Endothelial cell of umbilical vein (primary cell): ENCODE measurements around the gene ULK1. TPM values are rescaled to one million over a fixed set of nuclear protein-coding genes. Genes with fewer than 3 reads are reported as not detected.
"Not testable (repeated sequence)": the region's sequence is repeated elsewhere in the genome, so short reads cannot be mapped to it uniquely, and the experiment has no call there.

Experiments used
- BruUV-seq: library from RNA; stranded (reverse); fragments of 400-500 nt; replicated peaks from 2 replicates; lab custom pipeline; 2021; lab: Mats Ljungman, UMichigan
- CTCF ChIA-PET: fragments of 300-600, 350-600 bp; sonication (Branson Sonifier 250); formaldehyde crosslinking; loops from one replicate; lab custom pipeline; 2021; ENCODE audit warnings: antibody characterized with exemption, inconsistent platforms; lab: Charles Lee
- POLR2A ChIA-PET: fragments of 300-600, 350-600 bp; sonication (Branson Sonifier 250); formaldehyde crosslinking; loops from one replicate; lab custom pipeline; 2021; ENCODE audit warnings: antibody characterized with exemption, inconsistent platforms; lab: Charles Lee
- DNase-seq: peaks from one replicate; pipeline ENCODE4 v3.0.0-alpha.2; 2011; ENCODE audit warnings: low read depth, low spot score
- FAIRE-seq: peaks from 2 replicates; lab custom pipeline; 2011; peaks lifted over from hg19 to GRCh38; lab: Jason Lieb, UNC
- H2AFZ ChIP-seq: 2 replicates; pipeline ENCODE4 v1.6.0; 2012; ENCODE audit warnings: low read depth, low read length, control low read depth, inconsistent platforms
- H3K27ac ChIP-seq: 2 replicates; pipeline ENCODE4 v1.5.1; 2011; ENCODE audit warnings: low read depth, mild to moderate bottlenecking, control low read depth, low read length, moderate library complexity; ENCODE audit not compliant: insufficient read depth
- H3K27me3 ChIP-seq, 2 experiments: 2 replicates each; pipeline versions ENCODE4 v1.6.0 to v1.6.1; 2011; ENCODE audit warnings: low read length in 2 of 2, mixed read lengths in 1 of 2; ENCODE audit not compliant: control insufficient read depth in 2 of 2, insufficient read depth in 2 of 2
- H3K36me3 ChIP-seq, 2 experiments: 2 replicates in 1 of 2; 3 replicates in 1 of 2; pipeline ENCODE4 v1.5.1; 2011; ENCODE audit warnings: low read length in 2 of 2, mild to moderate bottlenecking in 1 of 2, moderate library complexity in 1 of 2; ENCODE audit not compliant: control insufficient read depth in 2 of 2, insufficient read depth in 2 of 2; ENCODE audit errors: extremely low read depth in 1 of 2
- H3K4me1 ChIP-seq: 3 replicates; pipeline ENCODE4 v1.5.1; 2011; ENCODE audit warnings: mild to moderate bottlenecking, low read length; ENCODE audit not compliant: control insufficient read depth, insufficient read depth; ENCODE audit errors: extremely low read depth
- H3K4me2 ChIP-seq: 2 replicates; pipeline ENCODE4 v1.6.1; 2011; ENCODE audit warnings: low read length, control low read depth, mixed read lengths; ENCODE audit not compliant: insufficient read depth
- H3K4me3 ChIP-seq, 3 experiments: fragments of 200-600 bp in 1 of 3; sonication (generic), shearing (Covaris generic) in 1 of 3; replicated peaks in 1 of 3; 2 replicates each; pipeline ENCODE4 v1.5.1; 2011 to 2016; ENCODE audit warnings: control low read depth in 3 of 3, low read length in 3 of 3, mild to moderate bottlenecking in 2 of 3, inconsistent platforms in 1 of 3, low read depth in 1 of 3, moderate library complexity in 1 of 3; ENCODE audit not compliant: insufficient read depth in 1 of 3
- H3K79me2 ChIP-seq: 2 replicates; pipeline ENCODE4 v1.6.0; 2012; ENCODE audit warnings: low read length, inconsistent platforms; ENCODE audit not compliant: control insufficient read depth, insufficient read depth
- H3K9ac ChIP-seq: replicated peaks from 2 replicates; pipeline ENCODE3; 2011; ENCODE audit warnings: low read length, control low read depth; ENCODE audit not compliant: insufficient read depth; ENCODE audit errors: extremely low read depth
- H3K9me1 ChIP-seq: replicated peaks from 3 replicates; pipeline ENCODE4 v1.6.0; 2011; ENCODE audit warnings: mild to moderate bottlenecking, low read length; ENCODE audit not compliant: control insufficient read depth, insufficient read depth; ENCODE audit errors: extremely low read depth
- H3K9me3 ChIP-seq: replicated peaks from 2 replicates; pipeline ENCODE4 v1.5.1; 2012; ENCODE audit warnings: low read length, inconsistent platforms; ENCODE audit not compliant: control insufficient read depth, insufficient read depth
- H4K20me1 ChIP-seq: replicated peaks from 2 replicates; pipeline ENCODE3; 2011; ENCODE audit warnings: mild to moderate bottlenecking, low read length; ENCODE audit not compliant: control insufficient read depth, insufficient read depth; ENCODE audit errors: extremely low read depth
- EZH2 ChIP-seq: IDR thresholded peaks from 2 replicates; pipeline ENCODE4 v1.6.1; 2012; ENCODE audit warnings: borderline replicate concordance, low read depth, mild to moderate bottlenecking, moderate library complexity, low read length, inconsistent platforms; ENCODE audit not compliant: severe bottlenecking
- FOS ChIP-seq: IDR thresholded peaks from 2 replicates; pipeline ENCODE4 v1.6.1; 2011; ENCODE audit warnings: mild to moderate bottlenecking, low read length, moderate library complexity, borderline replicate concordance; ENCODE audit not compliant: insufficient read depth
- GATA2 ChIP-seq: IDR thresholded peaks from 2 replicates; pipeline ENCODE4 v1.7.0; 2011; ENCODE audit warnings: low read depth, mild to moderate bottlenecking, moderate library complexity, mixed read lengths, low read length; ENCODE audit not compliant: insufficient read length, insufficient read depth
- MYC ChIP-seq: IDR thresholded peaks from one replicate; pipeline ENCODE4 v1.6.1; 2011; ENCODE audit warnings: mild to moderate bottlenecking, low read depth, low read length
- POLR2A ChIP-seq: IDR thresholded peaks from 2 replicates; pipeline ENCODE4 v1.6.1; 2012; ENCODE audit warnings: low read depth, mild to moderate bottlenecking, control low read depth, low read length
- POLR2AphosphoS5 ChIP-seq: IDR thresholded peaks from 2 replicates; pipeline ENCODE4 v1.6.1; 2012; ENCODE audit warnings: low read depth, mild to moderate bottlenecking, control low read depth, low read length, moderate library complexity; ENCODE audit not compliant: insufficient read depth
- dilution Hi-C: fragments of 300-500 bp; cut with MboI; formaldehyde crosslinking; loops from one replicate; pipeline ENCODE4 v1.15.0; 2019; ENCODE audit warnings: low sequenced_read_pairs; ENCODE audit not compliant: extremely low pct_ligation_motif_present
- intact Hi-C: fragments of 100-400 bp; cut with micrococcal nuclease; formaldehyde crosslinking; loops from one replicate; pipeline ENCODE4 v1.10.0; 2022
- polyA plus RNA-seq, 4 experiments: library from polyadenylated mRNA; depleted of rRNA in 3 of 4; stranded (reverse) in 3 of 4; unstranded in 1 of 4; fragments of >200 nt; gene quantifications; 2 replicates each; pipeline versions ENCODE4 v1.2.1 to v1.2.3, GENCODE V29; 2011 to 2012; ENCODE audit warnings: missing spikeins in 1 of 4
- total RNA-seq: library from RNA; stranded (reverse); gene quantifications from 2 replicates; pipeline ENCODE4 v1.2.3, GENCODE V29; 2021
- TF ChIP-seq, protein P1 (sequence below), 2 donors: IDR thresholded peaks; 1 replicate in 1 of 2; 2 replicates in 1 of 2; pipeline ENCODE4 v1.5.1; 2011; ENCODE audit warnings: low read length in 2 of 2, mild to moderate bottlenecking in 2 of 2, moderate library complexity in 2 of 2, control low read depth in 1 of 2, inconsistent platforms in 1 of 2, low read depth in 1 of 2; ENCODE audit not compliant: insufficient read depth in 1 of 2; ENCODE audit errors: extremely low read depth in 1 of 2

Gene ULK1
- total and polyA plus RNA-seq, 2 donors (not counting 3 experiments of a cell fraction or from before 2014, with no cell fraction given), result 14.4 to 38.2 TPM

DNA sequence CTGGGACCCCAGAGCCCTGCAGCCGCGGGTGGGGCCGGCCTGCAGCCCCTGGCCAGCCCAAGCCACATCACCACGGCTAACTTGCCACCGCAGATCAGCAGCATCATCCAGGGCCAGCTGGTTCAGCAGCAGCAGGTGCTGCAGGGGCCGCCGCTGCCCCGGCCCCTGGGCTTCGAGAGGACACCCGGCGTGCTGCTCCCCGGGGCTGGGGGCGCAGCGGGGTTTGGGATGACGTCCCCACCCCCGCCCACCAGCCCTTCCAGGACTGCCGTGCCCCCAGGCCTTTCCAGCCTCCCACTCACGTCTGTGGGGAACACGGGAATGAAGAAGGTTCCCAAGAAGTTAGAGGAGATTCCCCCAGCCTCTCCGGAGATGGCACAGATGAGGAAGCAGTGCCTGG, 66.9 kb downstream of the ULK1 start:
- H3K27me3 ChIP-seq, H3K9me1 ChIP-seq, H3K4me1 ChIP-seq, H3K9ac ChIP-seq, DNase-seq, H3K9me3 ChIP-seq, intact Hi-C loops, H3K27ac ChIP-seq, H2AFZ ChIP-seq, H3K36me3 ChIP-seq, dilution Hi-C loops, H3K4me3 ChIP-seq, H3K4me2 ChIP-seq, POLR2A ChIA-PET, CTCF ChIA-PET, FAIRE-seq: not testable (repeated sequence)
- peaks cover 82% of the 10 kb centered on the region for H3K79me2 ChIP-seq
- TSS peak; percentile 31 for BruUV-seq
- H4K20me1 ChIP-seq, result peaks cover 12% of the 10 kb centered on the region

DNA sequence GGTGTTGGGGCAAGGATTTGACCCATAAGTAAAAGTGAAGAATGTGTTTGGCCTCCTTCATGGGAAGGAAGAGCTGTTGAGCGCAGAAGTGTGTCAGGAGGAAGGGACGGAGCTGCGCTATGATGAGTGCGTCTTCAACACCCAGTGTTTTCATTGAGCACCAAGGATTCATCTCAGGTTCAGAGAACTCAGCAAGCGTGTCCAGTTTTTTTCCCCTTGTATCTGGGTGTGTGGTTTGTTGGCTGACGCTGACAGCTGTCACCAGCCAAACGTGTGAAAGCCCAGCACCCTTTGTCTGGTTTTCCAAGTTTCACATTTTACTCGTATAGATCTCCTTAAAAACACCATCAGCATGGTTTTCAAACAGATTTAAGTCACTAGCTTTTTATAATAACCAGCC, 67.6 kb downstream of the ULK1 start:
- H2AFZ ChIP-seq, result no peak overlapping the region
- no peaks in the 10 kb centered on the region for H3K27me3 ChIP-seq
- intact Hi-C loops, result no loop called here
- no peak for FAIRE-seq
- no peaks in the 10 kb centered on the region for H3K9me3 ChIP-seq
- H3K27ac ChIP-seq, result no peak overlapping the region
- H3K9ac ChIP-seq, result no peak overlapping the region
- dilution Hi-C loops, result no loop called here
- H3K4me3 ChIP-seq, result no peak overlapping the region
- ChIA-PET POLR2A (no interaction called here), CTCF (interaction anchor here (1.2 to 1.4 kb wide), 3 partner anchors 12 to 27 kb away, joined by 3 to 6 read pairs (median 4); partner anchors contain the start of gene EP400)
- H3K9me1 ChIP-seq, result no peaks in the 10 kb centered on the region
- DNase-seq, result no peak
- peaks cover 12% of the 10 kb centered on the region for H4K20me1 ChIP-seq
- H3K4me2 ChIP-seq, result no peak overlapping the region
- peaks cover 0 to 5% of the 10 kb centered on the region in 2 experiments for H3K36me3 ChIP-seq
- BruUV-seq, result no TSS peak
- H3K4me1 ChIP-seq, result no peaks in the 10 kb centered on the region
- peaks cover 78% of the 10 kb centered on the region for H3K79me2 ChIP-seq
- no peak for TF ChIP-seq POLR2AphosphoS5
- no peak for TF ChIP-seq FOS
- TF ChIP-seq MYC, result no peak
- TF ChIP-seq, protein P1, sequence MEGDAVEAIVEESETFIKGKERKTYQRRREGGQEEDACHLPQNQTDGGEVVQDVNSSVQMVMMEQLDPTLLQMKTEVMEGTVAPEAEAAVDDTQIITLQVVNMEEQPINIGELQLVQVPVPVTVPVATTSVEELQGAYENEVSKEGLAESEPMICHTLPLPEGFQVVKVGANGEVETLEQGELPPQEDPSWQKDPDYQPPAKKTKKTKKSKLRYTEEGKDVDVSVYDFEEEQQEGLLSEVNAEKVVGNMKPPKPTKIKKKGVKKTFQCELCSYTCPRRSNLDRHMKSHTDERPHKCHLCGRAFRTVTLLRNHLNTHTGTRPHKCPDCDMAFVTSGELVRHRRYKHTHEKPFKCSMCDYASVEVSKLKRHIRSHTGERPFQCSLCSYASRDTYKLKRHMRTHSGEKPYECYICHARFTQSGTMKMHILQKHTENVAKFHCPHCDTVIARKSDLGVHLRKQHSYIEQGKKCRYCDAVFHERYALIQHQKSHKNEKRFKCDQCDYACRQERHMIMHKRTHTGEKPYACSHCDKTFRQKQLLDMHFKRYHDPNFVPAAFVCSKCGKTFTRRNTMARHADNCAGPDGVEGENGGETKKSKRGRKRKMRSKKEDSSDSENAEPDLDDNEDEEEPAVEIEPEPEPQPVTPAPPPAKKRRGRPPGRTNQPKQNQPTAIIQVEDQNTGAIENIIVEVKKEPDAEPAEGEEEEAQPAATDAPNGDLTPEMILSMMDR (IDR thresholded peaks at IDR 0.05; ENCODE audit: extremely low read depth in 1 of 2, insufficient read depth in 1 of 2, low read depth in 1 of 2, low read length in 2 of 2), result no peak
- no peak for TF ChIP-seq POLR2A
- no peak for TF ChIP-seq GATA2
- no peak for TF ChIP-seq EZH2
